ENCODE measurements around the gene RGS5.
"Not testable (repeated sequence)": the region's sequence is repeated elsewhere in the genome, so short reads cannot be mapped to it uniquely, and the experiment has no call there.

RGS5 gene, protein sequence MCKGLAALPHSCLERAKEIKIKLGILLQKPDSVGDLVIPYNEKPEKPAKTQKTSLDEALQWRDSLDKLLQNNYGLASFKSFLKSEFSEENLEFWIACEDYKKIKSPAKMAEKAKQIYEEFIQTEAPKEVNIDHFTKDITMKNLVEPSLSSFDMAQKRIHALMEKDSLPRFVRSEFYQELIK

DNA sequence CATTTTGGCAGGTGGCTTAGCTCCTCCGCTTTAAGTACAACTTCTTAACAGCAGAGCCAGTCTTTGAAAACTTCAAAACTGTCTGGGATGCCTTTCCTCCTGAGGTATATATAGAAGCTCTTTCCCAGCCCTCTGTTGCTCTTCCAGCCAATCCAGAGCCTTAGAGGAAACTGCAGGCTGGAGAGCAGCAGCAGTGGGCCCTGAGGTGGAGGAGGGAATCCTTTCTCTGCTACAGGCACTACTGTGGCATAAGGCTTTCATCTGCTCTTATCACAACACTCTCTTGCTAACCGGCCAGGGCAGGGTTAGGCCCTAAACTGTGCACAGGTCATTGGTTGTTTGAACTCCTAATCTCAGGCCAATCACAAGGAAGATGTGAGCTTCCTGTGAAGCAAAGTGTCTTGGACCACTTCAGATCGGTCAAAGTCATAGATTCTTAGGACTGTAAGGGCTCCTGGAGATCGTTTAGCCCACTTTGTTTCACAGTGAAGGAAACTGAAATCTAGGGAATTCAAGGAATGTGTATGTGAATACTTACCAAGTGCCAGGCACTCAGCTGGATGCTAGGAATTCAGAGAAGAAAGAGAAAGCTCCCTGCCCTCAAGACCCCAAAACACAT, at the start of gene RGS5:
TSS of gene RGS5 (minus strand) at position 84 of the 619 bp plus-strand sequence. CDS start at position 3, 81 bp downstream.
- DNase-seq = no peak

DNA sequence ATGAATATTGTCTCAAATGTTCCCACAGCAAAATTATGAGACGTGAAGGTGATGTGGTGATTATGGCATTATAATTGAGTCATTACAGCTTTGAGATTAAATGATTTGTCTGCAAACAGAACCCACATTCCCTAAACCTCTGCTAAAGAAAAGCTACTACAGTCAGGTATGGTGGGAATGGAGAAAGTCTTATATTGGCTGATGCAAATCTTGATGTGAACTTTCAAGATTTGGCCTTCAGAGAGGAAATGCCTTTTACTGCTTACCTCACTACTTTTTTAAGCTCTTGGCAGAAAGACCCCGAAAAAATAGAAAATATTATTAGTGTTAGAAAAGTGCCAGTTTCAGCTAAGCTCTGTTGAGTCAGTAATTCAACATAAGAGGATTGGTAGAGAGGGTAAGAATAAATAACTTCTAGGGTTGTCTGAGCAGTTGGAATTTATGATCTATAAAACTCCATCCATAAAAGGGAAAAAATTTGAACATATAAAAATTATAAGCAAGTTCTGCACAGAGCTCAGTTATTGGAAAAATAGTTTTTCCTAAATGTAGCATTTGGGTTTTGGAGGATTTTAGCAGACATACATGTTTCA, 47.8 kb upstream of the RGS5 start:
- DNase-seq = no peak

DNA sequence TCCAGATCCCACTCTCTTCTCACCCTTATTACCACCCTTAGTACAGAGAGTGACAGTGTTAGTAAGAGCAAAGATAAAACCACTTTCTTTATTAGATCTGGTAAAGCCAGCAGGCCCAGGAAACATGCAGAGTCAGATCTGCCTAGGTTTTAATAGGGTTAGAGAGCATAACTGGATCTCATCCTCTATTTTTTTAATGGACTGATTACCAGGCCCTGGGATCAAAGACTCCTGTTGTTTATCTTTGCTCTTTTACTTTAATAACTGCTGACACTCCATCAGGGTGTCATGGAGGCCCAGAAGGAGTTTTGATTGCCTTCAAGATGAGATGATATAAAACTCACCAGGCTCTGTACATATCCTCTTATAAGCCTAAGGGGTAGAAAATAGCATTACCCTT, 45.3 kb upstream of the RGS5 start:
- no peak for DNase-seq

DNA sequence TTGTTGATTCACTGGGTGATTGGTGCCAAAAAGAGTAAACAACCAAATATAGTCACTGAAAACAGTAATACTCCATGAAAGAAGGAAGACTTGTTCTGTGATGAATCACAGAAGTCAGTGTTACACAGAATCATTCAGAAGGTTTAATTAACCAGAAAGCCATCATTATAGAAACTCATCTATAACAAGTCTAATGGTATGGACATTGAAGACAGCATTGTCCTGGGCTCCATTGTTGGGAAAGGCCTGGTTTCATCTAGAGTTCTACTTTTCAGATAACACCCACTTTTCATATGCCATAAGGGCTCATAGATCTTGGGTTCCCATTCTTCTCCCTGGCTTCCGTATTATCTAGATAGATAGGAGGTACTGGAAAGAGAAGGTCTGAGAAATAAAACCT, 41.9 kb upstream of the RGS5 start:
- DNase-seq = not testable (repeated sequence)

DNA sequence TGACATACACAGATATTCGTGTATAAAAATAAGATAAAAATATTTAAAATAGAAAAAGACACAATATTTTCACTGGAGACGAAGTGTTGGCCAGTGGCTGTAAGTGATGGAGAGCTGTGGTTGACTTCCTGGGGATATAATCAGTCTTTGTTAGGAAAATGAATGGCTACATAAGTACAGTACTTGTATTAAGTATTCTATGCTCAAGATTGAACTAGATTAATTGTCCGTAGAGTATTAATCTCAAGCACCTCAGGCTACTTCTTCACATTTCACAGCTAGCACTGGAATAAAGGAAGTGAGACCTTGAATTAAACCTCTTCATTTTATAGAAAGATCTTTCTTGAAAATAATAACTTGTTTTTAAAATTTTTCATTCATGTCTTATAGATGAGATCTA, 39.0 kb upstream of the RGS5 start:
- DNase-seq = no peak

DNA sequence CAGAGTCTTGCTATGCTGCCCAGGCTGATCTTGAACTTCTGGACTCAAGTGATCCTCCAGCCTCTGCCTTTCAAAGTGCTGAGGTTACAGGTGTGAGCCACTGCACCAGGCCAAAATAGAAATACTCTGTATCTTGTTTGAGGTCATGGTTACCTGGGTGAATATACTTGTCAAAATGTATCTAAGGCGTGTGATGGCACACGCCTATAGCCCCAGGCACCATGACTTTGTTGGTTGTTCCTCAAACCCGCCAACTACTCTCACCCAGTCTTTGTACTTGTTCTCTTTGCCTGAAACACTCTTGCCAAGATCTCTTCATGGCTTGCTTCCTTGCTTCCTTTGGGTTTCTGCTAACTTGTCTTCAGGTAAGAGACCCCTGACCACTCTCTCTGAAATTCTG, 38.0 kb upstream of the RGS5 start:
- DNase-seq = no peak

DNA sequence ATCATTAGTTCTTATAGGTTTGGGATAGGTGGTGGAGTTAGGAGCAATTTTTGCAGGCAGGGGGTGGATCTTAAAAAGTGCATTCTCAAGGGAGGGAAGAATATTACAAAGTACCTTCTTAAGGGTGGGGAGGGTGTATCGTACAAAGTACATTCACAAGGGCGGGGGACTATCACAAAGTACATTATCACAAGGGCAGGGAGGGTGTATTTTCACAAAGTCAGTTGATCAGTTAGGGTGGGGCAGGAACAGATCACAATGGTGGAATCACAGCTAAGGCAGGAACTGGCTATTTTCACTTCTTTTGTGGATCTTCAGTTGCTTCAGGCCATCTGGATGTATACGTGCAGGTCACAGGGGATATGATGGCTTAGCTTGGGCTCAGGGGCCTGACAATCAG, 30.9 kb upstream of the RGS5 start:
- not testable (repeated sequence) for DNase-seq

DNA sequence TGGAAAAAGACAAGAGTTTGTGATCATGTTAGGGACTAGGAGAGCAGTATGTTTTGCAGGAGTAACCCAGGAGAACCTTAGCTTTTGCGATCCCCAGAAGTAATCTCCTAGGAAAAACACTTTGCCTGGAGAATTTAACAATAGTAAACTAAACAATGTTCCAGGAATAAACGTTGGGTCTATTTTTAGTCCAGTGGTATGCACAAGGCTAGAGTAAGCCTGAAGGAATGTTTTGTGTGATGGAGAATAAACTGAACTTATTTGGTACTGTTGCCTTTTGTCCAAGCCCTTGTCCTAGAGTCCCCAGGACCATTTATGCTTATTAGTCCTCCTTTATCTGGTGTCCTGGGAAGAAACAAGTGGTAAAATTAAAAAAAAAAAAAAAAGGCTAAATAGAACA, 28.7 kb upstream of the RGS5 start:
- DNase-seq = no peak

DNA sequence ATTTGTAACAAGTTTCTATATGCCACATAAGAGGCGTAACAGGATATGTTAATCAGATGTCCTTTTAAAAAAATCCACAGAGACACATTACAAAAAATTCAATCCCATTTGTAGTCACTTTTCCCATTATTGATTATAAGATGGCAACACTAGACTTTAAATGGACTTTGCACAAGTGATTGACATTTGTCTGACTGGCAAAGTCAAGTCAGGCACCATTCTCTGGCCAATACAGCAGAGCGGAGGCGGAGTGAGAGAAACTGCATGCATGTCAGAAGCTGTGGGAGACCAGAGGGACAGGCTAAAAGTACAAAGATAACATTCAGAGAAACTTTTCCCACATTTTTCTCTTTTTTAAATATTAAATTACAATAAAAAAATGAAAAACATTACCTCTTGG, 28.1 kb upstream of the RGS5 start:
- no peak for DNase-seq

DNA sequence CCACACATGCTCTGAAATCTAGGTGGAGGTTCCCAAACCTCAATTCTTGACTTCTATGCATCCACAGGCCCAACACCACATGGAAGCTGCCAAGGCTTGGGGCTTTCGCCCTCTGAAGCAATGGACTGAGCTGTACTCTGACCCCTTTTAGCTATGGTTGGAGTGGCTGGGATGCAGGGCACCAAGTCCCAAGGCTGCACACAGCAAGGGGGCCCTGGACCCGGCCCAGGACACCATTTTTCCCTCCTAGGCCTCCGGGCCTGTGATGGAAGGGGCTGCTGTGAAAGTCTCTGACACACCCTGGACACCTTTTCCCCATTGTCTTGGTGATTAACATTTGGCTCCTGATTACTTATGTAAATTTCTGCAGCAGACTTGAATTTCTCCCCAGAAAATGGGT, 25.6 kb upstream of the RGS5 start:
- not testable (repeated sequence) for DNase-seq

DNA sequence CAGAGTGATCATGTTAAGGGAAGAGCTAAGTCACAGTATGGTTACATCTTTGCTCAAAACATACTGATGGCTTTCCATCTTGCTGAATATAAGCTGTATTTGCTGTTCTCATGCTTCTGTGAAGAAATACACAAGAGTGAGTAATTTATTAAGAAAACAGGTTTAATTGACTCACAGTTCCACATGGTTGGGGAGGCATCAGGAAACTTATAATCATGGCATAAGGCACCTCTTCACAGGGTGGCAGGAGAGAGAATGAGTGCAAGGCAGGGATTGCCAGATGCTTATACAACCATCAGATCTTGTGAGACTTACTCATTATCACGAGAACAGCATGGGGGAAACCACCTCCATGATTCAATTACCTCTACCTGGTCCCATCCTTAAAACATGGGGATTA, 24.4 kb upstream of the RGS5 start:
- DNase-seq = no peak

DNA sequence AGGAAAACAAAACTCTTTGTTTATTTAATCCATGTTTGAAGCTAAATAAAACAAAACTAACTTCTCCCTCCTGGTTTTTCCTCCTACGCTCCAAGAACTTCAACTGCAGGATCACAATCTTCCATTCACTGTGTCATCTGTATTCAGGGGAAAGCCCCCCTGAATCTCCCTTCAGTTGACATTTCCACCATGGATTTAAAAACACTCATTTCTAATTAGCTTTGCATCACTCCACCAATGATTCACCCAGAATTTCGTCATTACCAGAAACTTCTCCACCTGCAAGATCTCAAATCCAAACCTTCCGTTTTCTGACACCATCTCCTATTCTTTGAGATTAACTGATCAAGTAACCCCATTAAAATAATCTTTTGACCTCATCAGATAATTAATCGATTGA, 10.9 kb upstream of the RGS5 start:
- no peak for DNase-seq

DNA sequence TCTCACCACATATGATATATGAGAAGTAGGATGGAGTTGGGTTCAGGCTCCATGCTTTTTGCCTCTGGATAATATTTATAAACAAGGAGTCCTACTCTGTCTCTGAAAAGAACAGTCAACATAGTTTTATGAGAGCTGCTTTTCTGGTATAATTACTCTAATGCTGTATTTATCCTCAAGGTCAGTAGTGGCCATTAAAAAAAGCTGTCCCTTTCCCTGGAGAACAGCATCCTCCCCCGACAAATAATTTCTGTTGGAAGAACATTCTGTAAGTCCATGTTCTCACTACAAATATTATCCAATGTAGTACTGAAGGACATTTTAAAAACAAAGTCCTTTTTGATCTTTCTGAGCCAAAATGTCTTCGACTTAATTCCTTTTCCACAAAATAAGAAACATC, 9.0 kb upstream of the RGS5 start:
- no peak for DNase-seq

DNA sequence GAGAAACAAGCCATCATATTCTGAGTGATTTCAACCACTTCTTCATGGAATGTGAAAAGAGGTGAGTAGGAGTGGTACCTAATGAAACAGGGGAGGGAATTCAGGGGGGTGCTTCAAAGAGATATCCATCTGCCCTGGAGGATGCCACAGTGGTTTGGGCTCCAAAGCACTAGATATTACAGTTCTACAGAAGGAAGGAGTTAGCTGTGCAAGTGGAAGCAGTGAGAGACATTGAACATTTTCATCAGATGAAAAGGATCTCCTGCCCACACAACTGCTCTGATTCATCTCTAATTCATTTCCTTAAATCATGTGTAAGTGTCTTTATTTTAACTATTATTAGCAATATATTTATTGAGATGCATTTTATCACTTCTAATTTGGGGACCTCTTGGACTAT, 2.8 kb upstream of the RGS5 start:
- no peak for DNase-seq

DNA sequence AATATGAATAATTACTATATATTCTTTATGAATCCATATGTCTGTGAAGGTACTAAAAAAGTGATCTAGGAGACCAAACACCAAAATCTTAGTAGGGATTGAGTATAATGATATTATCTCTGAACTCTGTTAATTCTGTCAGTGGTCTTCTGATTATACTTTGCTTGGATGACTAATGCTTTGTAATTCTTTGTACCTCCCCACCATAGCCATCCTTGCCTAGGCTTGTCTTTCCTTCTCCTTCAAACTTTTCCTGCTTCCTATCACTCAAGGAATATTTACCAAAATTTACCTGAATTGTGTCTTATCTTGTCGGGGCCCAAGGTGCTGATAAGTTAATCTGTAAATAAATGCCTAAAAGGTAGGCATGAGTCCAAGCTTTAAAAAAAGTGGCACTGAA, 845 bp upstream of the RGS5 start:
- DNase-seq = no peak

DNA sequence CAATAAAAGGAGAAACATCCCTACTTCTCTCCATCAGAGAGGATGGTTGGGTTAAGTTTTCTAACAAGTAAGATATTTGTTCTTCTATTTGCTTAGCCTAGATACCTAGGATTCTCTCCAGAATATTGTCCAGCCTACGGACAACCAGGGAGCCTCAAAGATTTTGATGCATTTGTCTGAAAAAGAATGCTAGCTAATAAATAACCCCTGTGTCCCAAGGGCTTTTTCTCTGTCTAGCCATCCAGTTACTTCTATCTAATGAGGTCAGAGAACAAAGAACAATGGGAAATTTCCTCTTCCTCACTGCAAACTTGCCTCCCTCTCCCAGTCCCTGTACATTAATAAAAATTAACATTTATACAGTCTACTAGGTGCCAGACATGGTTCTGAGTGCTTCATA, 810 bp downstream of the RGS5 start:
- DNase-seq = no peak

DNA sequence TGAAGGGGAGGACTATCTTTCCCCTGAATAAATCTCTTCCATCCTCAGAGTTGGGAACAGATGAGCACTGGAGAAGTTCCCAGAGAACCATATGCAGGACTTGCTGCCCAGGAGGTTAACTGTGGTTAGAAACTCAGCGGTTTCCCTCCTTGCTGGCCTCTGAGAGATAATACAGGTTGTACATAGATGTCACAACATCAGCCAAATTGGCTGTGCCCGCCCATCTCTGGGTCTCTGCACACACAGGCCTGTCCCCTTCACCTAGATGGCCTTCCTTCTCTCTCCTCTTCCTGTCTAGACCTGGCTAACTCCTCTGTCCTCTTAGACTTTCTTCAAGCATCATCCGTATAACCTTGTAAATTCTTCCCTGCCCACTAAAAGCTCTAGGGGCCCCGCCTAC, 5.7 kb downstream of the RGS5 start:
- DNase-seq = no peak

DNA sequence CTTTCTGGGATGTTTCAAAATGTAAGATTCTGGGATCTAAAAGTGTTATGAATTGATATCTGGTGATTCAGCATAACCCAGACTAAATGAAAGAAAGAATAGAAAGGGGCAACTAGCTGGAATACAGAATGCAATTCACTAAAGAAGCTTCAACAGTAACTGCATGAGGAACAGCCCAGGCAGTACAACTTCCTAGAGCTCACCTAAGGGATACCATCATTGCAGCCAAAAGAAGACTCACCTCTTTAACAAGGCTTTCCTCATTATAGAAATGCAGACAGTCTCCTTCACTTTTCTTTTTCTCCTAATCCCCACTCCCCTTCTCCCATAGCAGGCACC, 6.3 kb downstream of the RGS5 start:
- no peak for DNase-seq

DNA sequence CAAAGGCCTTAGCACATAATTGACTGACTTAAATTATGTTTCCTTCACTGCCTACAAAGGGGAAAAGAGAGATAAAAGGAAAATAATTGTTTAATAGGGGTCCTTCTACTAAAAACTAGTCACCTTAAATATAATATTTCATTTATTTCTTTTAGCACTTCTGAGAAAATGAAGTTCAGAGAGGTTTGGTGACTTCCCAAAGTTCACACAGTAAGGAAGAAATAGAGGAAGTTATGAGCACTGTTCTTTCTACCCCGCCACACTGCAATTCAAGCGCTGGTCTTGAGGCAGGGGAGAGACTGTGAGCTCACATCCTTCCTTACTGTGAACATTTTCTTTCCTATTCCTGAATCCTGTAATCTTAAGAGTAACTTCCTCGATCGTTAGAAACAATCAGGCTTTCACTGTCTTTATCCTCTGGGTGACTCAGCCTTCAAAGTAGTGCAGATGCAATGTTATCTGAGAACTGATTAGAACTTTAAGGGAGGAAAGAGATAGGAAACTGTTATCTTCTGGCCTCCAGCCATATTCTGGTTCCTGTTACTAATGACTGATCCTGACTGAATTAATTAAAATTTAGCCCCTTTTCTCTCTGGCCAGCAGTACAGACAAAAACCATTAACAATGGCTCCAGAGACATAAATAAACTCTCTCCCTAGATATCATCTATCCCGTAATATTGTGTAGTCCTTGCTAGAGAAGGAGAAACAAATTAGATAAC, 6.8 kb downstream of the RGS5 start:
- DNase-seq = no peak

DNA sequence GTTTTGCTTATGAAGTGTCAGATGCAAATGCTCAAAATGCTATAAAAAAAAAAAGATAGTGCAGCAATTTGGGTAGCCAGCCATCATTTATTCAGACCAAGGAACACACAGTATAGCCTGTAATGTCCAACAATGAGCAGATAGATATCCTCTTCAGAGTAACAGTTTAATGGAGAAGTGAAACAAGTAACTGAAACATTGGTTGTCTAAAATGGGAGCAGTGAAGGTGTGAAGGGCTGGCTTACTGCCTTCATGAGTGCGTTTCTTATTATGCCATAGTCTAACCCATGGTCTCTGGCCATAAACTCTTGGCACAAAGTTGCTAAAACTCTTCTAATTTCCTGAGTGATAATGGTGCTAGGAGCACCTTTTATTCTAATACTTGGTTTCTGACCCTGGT, 11.4 kb downstream of the RGS5 start:
- DNase-seq = no peak

DNA sequence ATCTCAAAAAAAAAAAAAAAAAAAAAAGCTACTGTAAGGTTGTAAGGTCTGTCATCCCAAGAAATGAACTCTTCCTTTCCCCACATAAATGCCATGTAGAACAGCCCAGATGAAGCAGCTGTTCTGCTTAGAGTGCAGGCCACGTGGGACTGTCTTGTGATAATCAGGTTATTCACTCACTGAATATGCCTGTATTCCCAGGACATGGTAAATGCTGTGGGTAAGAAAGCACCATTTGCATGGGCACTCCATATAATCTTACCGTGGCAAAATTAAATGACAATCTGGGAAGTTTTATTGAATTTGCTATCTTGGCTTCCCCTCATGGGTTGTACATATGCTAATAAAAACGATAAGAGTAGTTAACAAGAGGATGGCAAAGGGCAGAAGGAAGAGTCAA, 13.8 kb downstream of the RGS5 start:
- DNase-seq = no peak

DNA sequence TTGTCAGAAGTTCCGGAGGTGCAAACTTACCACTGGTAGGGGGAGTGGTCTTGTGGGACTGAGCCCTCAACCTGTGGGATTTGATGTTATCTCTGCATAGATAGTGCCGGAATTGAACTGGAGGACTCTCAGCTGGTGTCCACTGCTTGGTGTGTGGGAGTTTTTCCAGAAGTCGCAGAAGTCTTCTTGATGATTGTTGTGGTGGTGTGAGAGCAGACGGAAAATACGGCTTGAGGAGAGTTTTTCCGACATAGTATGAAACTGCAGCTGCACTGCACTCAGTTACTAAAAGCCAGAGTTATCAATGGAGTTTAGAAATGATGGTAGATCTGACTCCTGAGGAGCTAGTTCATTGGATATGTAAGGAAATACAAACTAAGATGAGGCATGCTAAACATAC, 14.9 kb downstream of the RGS5 start:
- DNase-seq = no peak

DNA sequence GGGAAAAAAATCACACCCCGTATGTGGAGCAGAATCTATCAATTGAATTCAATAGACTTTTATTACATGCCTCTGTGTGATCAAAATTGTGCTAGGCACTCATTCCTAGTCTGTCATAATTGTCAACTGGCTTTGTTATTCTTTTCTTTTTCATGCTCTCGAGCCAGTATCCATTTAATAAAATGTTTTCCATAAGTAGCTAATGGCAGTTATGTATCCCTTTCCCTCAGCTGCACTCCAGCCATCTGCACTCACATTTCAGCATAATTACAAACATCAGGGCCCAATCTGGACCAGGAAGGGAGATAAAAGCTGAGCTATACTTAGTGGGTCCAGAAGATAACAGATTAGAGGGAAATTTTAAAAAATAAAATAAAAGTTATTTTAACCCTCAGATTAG, 15.9 kb downstream of the RGS5 start:
- DNase-seq = no peak

DNA sequence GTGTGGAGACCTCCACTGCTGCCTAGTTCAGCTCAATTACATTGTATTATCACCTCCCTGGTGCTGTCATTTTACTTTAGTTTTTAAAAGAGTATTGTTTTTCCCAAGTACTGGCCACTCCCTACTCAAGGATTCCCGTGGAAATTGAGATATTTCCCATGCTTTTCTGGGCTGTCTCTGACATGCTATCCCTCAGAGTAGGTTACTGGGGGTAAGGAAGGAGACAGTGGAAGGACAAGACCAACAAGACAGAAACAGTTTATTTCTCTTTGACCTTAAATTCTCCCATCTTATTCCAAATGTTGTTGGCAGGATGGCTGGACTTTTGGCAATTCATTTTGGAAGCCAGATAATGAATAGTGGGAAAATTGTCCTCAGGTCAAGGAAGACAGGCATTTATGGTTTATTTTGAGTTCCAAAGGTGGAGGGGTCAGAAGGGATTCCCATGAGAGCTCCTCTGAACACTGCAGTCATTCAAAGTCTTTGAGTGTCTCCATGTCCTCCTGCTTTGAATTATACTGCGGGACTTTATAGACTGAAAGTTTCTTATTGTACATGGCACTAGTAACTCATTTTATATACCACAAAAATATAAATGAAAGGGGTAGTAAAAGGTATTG, 20.3 kb downstream of the RGS5 start:
- DNase-seq = no peak

Data from NCI-H2227 treated with DMSO at 0.1 percent for 48 hours (cell line).